Activated naive CD8-positive, alpha-beta T cell treated with anti-CD3 and anti-CD28 coated beads, Interleukin-2, amount 50 U/mL, for 24 hours (primary cell): ENCODE measurements around the gene ZC3H10.
"Not testable (repeated sequence)": the region's sequence is repeated elsewhere in the genome, so short reads cannot be mapped to it uniquely, and the experiment has no call there.

ENCODE experiments used
- ATAC-seq: fragments of 150-1000 bp; cut with Tn5 transposase; one replicate; pipeline ENCODE4 v1.10.0; 2021
- DNase-seq: peaks from one replicate; pipeline ENCODE4 v3.0.0; 2021
- H3K27ac Mint-ChIP-seq: one replicate; pipeline ENCODE4 v1.8.0; 2021; ENCODE audit warnings: mild to moderate bottlenecking, mixed read lengths
- H3K27me3 Mint-ChIP-seq: one replicate; pipeline ENCODE4 v1.8.0; 2021; ENCODE audit warnings: mixed read lengths
- H3K36me3 Mint-ChIP-seq: one replicate; pipeline ENCODE4 v1.8.0; 2021; ENCODE audit warnings: low read depth, mixed read lengths
- H3K4me1 Mint-ChIP-seq: one replicate; pipeline ENCODE4 v1.8.0; 2021; ENCODE audit warnings: mixed read lengths
- H3K4me3 Mint-ChIP-seq: one replicate; pipeline ENCODE4 v1.8.0; 2021; ENCODE audit warnings: mild to moderate bottlenecking, moderate library complexity, mixed read lengths
- H3K9me3 Mint-ChIP-seq: one replicate; pipeline ENCODE4 v1.8.0; 2021; ENCODE audit warnings: mixed read lengths

Gene ZC3H10, protein sequence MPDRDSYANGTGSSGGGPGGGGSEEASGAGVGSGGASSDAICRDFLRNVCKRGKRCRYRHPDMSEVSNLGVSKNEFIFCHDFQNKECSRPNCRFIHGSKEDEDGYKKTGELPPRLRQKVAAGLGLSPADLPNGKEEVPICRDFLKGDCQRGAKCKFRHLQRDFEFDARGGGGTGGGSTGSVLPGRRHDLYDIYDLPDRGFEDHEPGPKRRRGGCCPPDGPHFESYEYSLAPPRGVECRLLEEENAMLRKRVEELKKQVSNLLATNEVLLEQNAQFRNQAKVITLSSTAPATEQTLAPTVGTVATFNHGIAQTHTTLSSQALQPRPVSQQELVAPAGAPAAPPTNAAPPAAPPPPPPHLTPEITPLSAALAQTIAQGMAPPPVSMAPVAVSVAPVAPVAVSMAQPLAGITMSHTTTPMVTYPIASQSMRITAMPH

GRCh38 chr12:56117778-56118687, at the start of gene ZC3H10:
Gene ZC3H10, plus strand, starts transcription at chr12:56118266. Its CDS starts 2,297 bp downstream, at chr12:56120563.
- H3K27ac Mint-ChIP-seq: peak within 1 kb of the TSS; percentile 99
- H3K36me3 Mint-ChIP-seq: peaks cover 42% of the 10 kb centered on the region
- no peaks in the 10 kb centered on the region for H3K9me3 Mint-ChIP-seq
- H3K27me3 Mint-ChIP-seq: peaks cover 4% of the 10 kb centered on the region
- DNase-seq (peak; percentile 99), ATAC-seq (peak; percentile 92)
- H3K4me1 Mint-ChIP-seq: peaks cover 44% of the 10 kb centered on the region
- H3K4me3 Mint-ChIP-seq: peak within 1 kb of the TSS; percentile 96

DNA sequence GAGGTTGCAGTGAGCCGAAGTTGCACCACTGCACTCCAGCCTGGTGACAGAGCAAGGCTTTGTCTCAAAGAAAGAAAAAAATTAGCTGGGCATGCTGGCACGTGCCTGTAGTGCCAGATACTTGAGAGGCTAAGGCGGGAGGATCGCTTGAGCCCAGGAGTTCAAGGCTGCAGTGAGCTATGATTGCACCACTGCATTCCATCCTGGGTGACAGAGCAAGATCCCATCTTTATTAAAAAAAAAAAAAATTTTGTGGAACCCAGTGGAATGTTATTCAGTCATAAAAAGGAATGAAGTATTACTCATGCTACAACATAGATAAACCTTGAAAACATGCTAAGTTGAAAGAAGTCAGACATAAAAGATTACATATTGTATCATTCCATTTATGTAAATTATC, 46.4 kb upstream of the ZC3H10 start:
- H3K9me3 Mint-ChIP-seq: no peaks in the 10 kb centered on the region
- DNase-seq (no peak), ATAC-seq (no peak)
- H3K27ac Mint-ChIP-seq: no peak overlapping the region
- H3K36me3 Mint-ChIP-seq: no peaks in the 10 kb centered on the region
- H3K4me3 Mint-ChIP-seq: no peak overlapping the region
- H3K27me3 Mint-ChIP-seq: no peaks in the 10 kb centered on the region
- peaks cover 4% of the 10 kb centered on the region for H3K4me1 Mint-ChIP-seq

GRCh38 chr12:56074396-56074795, 43.7 kb upstream of the ZC3H10 start:
- no peak for ATAC-seq
- no peak for DNase-seq
- Mint-ChIP-seq H3K27ac (no peak overlapping the region), H3K4me1 (no peaks in the 10 kb centered on the region), H3K27me3 (no peaks in the 10 kb centered on the region), H3K36me3 (no peaks in the 10 kb centered on the region), H3K9me3 (no peaks in the 10 kb centered on the region), H3K4me3 (no peak overlapping the region)

- not testable (repeated sequence) for H3K36me3 Mint-ChIP-seq, ATAC-seq, H3K4me3 Mint-ChIP-seq
Observed at GRCh38 chr12:56077966-56078365, 40.1 kb upstream of the ZC3H10 start.

GRCh38 chr12:56078427-56078826, 39.6 kb upstream of the ZC3H10 start:
- ATAC-seq (no peak), DNase-seq (no peak)
- H3K27ac Mint-ChIP-seq: no peak overlapping the region
- H3K36me3 Mint-ChIP-seq: no peaks in the 10 kb centered on the region
- H3K27me3 Mint-ChIP-seq: peaks cover 11% of the 10 kb centered on the region
- H3K4me3 Mint-ChIP-seq: peak overlapping the region; percentile 80
- H3K4me1 Mint-ChIP-seq: peaks cover 8% of the 10 kb centered on the region
- H3K9me3 Mint-ChIP-seq: no peaks in the 10 kb centered on the region

More at GRCh38 chr12:56077966-56078365, 40.1 kb upstream of the ZC3H10 start:
- not testable (repeated sequence) for H3K27ac Mint-ChIP-seq, H3K4me1 Mint-ChIP-seq, DNase-seq, H3K9me3 Mint-ChIP-seq
- peaks cover 11% of the 10 kb centered on the region for H3K27me3 Mint-ChIP-seq

GRCh38 chr12:56078931-56079722, 38.9 kb upstream of the ZC3H10 start:
- no peak overlapping the region for H3K27ac Mint-ChIP-seq
- no peaks in the 10 kb centered on the region for H3K9me3 Mint-ChIP-seq
- H3K36me3 Mint-ChIP-seq: no peaks in the 10 kb centered on the region
- peaks cover 8% of the 10 kb centered on the region for H3K4me1 Mint-ChIP-seq
- DNase-seq (peak; percentile 63), ATAC-seq (peak; percentile 62)
- H3K4me3 Mint-ChIP-seq: peak overlapping the region; percentile 80
- H3K27me3 Mint-ChIP-seq: peaks cover 13% of the 10 kb centered on the region

DNA sequence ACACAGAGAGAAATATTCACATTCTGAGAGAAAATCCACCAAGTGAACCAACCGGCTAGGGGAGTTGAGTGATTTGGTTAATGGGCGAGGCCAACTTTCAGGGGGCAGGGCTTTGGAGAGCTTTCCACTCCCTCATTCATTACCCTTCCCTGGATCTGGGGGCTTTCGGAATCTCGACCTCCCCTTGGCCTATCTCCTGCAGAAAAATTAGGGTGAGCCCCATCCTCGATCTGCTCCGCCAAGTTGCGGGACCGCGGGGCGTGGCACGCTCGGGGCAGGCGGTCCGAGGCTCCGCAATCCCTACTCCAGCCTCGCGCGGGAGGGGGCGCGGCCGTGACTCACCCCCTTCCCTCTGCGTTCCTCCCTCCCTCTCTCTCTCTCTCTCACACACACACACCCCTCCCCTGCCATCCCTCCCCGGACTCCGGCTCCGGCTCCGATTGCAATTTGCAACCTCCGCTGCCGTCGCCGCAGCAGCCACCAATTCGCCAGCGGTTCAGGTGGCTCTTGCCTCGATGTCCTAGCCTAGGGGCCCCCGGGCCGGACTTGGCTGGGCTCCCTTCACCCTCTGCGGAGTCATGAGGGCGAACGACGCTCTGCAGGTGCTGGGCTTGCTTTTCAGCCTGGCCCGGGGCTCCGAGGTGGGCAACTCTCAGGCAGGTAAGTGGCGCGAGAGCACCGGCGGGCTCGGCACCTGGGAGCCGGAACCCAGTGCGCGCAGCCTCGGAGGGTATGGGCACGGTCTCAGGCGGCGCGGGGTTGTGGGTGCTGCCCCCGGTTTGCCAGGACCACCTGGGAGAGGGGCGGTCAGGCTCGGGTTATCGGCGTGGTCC, 38.1 kb upstream of the ZC3H10 start, which contains the start of gene ERBB3:
Gene ERBB3, plus strand, starts transcription at position 443 of the 833 bp plus-strand sequence. Its CDS starts 136 bp downstream, at position 579.
- Mint-ChIP-seq H3K9me3 (no peaks in the 10 kb centered on the region), H3K27ac (peak within 1 kb of the TSS; percentile 27), H3K4me3 (peak within 1 kb of the TSS; percentile 80), H3K4me1 (peaks cover 8% of the 10 kb centered on the region), H3K27me3 (peaks cover 13% of the 10 kb centered on the region), H3K36me3 (no peaks in the 10 kb centered on the region)
- ATAC-seq (peak; percentile 82), DNase-seq (peak; percentile 72)

GRCh38 chr12:56080556-56081138, 37.4 kb upstream of the ZC3H10 start:
- ATAC-seq (no peak), DNase-seq (no peak)
- H3K27me3 Mint-ChIP-seq: peaks cover 13% of the 10 kb centered on the region
- H3K4me3 Mint-ChIP-seq: peak overlapping the region; percentile 80
- no peak overlapping the region for H3K27ac Mint-ChIP-seq
- no peaks in the 10 kb centered on the region for H3K36me3 Mint-ChIP-seq
- peaks cover 8% of the 10 kb centered on the region for H3K4me1 Mint-ChIP-seq
- no peaks in the 10 kb centered on the region for H3K9me3 Mint-ChIP-seq

DNA sequence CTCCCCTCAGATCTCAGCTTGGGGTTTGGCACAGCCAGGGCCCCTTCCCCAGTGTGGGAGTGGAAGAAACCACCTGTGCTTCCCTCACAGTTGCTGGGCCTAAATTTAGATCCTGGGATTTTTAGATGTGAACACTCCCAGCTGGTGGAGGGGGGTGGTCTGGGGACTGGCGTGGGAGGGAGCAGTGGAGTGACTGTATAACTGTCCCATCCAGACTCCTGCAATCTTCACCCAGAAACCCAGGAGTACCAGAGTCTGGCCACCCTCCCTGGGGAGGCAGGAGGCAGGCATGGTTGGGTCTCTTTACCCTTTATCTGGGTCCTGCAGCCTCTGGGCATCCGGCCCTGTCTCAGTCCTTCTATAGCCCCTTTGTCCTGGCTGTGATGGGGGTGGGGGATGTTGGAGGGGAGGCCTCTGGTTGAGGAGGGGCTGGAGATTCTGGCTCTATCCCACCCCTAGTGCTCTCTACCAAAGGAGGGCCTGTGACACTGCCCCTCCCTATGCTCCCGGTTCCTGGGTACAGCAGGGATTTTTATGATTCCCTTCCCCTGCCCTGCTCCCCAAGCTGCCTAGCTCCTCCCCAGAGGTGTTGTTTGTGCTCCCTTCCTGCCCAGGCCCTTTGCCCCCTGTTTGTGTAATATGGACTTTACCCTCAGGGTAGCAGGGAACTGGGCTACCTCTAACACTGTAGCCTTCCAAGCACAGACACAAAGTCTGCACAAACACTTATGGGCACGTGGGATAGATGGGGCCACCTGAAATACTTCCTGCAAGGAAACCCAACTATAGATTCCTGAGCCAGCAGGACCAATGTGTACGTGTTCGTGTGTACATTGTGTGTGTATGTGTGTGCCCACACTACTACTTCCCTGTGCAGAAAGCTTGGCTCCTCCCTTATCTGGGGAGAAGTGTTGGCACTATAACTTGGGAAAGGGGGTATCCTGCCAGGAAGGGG, 36.4 kb upstream of the ZC3H10 start:
- peaks cover 8% of the 10 kb centered on the region for H3K4me1 Mint-ChIP-seq
- H3K9me3 Mint-ChIP-seq: no peaks in the 10 kb centered on the region
- DNase-seq: no peak
- no peak overlapping the region for H3K4me3 Mint-ChIP-seq
- no peaks in the 10 kb centered on the region for H3K36me3 Mint-ChIP-seq
- no peak overlapping the region for H3K27ac Mint-ChIP-seq
- H3K27me3 Mint-ChIP-seq: peaks cover 13% of the 10 kb centered on the region
- ATAC-seq: no peak

DNA sequence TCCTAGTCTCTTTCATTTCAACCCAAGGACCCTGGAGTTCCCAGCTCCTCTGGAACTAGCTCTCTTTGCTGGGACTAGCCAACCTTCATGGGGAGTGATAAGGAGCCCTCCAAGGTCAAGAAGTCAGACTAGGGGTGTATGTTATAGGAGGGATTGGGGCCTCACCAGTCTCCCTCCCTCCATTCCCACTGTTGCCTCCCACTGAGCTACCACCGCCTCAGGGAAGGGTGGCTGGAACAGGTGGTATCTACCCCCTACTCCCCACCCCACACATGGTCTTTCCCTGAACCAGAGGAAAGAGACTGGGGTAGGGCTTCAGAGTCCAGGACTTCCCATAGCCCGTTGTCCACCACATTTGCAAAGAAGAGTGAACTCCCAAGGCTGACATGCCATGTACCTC, 35.7 kb upstream of the ZC3H10 start:
- ATAC-seq: no peak
- DNase-seq: no peak
- Mint-ChIP-seq H3K36me3 (no peaks in the 10 kb centered on the region), H3K27me3 (peaks cover 13% of the 10 kb centered on the region), H3K9me3 (no peaks in the 10 kb centered on the region), H3K27ac (no peak overlapping the region), H3K4me1 (peaks cover 8% of the 10 kb centered on the region), H3K4me3 (no peak overlapping the region)

DNA sequence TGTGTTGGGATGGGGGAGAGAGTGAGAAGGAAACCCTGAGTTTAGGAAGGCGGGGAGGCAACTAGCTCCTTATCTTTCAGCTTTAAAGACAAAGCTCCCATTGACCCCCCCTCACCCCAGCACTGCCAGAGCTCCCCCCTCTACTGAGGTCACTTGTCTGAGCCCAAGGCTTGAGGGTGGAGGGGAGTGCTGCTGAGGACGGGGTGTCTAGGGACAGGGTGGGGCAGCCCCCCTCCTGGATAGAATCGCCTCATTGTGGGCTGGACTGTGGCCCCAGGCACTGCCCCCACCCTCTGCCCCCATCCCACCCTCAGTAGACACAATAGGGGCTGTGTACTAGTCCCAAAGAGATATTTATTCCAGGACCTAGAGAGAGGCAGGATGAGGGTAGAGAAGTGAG, 35.1 kb upstream of the ZC3H10 start:
- H3K9me3 Mint-ChIP-seq: no peaks in the 10 kb centered on the region
- peaks cover 13% of the 10 kb centered on the region for H3K27me3 Mint-ChIP-seq
- DNase-seq: no peak
- H3K4me3 Mint-ChIP-seq: no peak overlapping the region
- peaks cover 8% of the 10 kb centered on the region for H3K4me1 Mint-ChIP-seq
- H3K36me3 Mint-ChIP-seq: no peaks in the 10 kb centered on the region
- ATAC-seq: no peak
- no peak overlapping the region for H3K27ac Mint-ChIP-seq

GRCh38 chr12:56084958-56085543, 33.0 kb upstream of the ZC3H10 start:
- Mint-ChIP-seq H3K4me1 (peaks cover 5% of the 10 kb centered on the region), H3K9me3 (no peaks in the 10 kb centered on the region), H3K27ac (no peak overlapping the region), H3K36me3 (no peaks in the 10 kb centered on the region), H3K4me3 (no peak overlapping the region), H3K27me3 (peaks cover 13% of the 10 kb centered on the region)
- peak; percentile 25 for ATAC-seq
- DNase-seq: peak; percentile 52
